ENCODE results near the gene P2RX2. TPM values are rescaled to one million over a fixed set of nuclear protein-coding genes. Genes with fewer than 3 reads are reported as not detected.

P2RX2 gene
- not detected in 2 replicates for total RNA-seq

GRCh38 chr12:132618683-132619043, at the start of gene P2RX2:
TSS of gene P2RX2 (plus strand) at chr12:132618776. CDS start at chr12:132618817, 41 bp downstream.

DNA sequence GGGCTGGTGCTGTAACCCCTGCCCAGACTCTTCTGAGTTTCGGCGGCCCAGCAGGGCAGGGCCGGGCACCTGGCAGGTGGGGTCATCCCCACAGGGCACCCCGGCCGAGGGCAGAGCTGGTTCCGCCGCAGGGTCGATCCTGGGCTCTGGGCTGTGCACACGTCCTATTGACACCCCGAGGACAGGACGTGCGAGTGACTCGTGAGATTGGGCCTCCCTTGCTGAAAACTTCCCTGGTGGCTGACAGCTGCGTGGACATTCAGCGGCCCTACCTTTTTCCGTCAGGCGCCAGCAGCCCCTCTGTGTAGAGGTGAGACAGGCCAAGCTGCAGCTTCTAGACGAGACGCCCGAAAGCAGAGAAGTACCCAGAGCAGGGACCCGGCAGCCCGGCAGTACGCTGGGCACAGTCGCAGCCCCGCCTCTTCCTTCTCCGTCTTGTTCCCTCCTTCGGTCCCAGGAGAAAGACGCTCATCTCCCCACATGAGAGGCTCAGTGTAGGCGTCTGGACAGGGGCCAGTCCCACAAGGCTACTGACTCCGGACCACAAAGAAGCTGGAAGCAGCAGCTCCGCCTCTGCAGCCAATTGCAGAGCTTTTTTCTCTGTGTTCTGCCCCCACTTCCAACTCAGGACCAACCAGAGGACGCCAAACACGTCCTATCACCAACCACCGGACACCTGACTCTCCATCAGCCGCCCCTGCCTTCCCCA, 8.4 kb upstream of the P2RX2 start, which contains the start of gene LRCOL1:
LRCOL1 (minus strand) TSS at position 532 of the 709 bp plus-strand sequence. CDS start 4,331 bp downstream, outside the sequence.

Other genes starting within 250 kb of the P2RX2 start
- gene FBRSL1, start 128.6 kb upstream of the P2RX2 start, total RNA-seq = 3.1 and 4.9 TPM in 2 replicates
- gene LRCOL1, start 8.2 kb upstream of the P2RX2 start, total RNA-seq = 0.09 TPM in 1 of 2 replicates, not detected in the other
- gene POLE, start 68.6 kb downstream of the P2RX2 start, total RNA-seq = 26.4 and 28.1 TPM in 2 replicates
- 18.1 TPM in 2 replicates for gene PXMP2, start 68.8 kb downstream of the P2RX2 start, total RNA-seq
- 41.4 and 51.5 TPM in 2 replicates for gene PGAM5, start 92.1 kb downstream of the P2RX2 start, total RNA-seq
- 63.6 and 76.9 TPM in 2 replicates for gene ANKLE2, start 143.1 kb downstream of the P2RX2 start, total RNA-seq
- 91.4 and 123 TPM in 2 replicates for gene GOLGA3, start 210.1 kb downstream of the P2RX2 start, total RNA-seq